Nephron (organoid): ENCODE data around the gene SH2B3.
"Not testable (repeated sequence)": the region's sequence is repeated elsewhere in the genome, so short reads cannot be mapped to it uniquely, and the experiment has no call there.

ENCODE experiments used
- H3K27ac Mint-ChIP-seq, 3 experiments: 2 replicates each; pipeline ENCODE4 v1.8.0; 2020; ENCODE audit warnings: mixed read lengths in 3 of 3, mild to moderate bottlenecking in 2 of 3, moderate library complexity in 1 of 3
- H3K27me3 Mint-ChIP-seq: 2 replicates; pipeline ENCODE4 v1.8.0; 2021; ENCODE audit warnings: low read depth, mild to moderate bottlenecking, moderate library complexity, mixed read lengths
- H3K36me3 Mint-ChIP-seq: 2 replicates; pipeline ENCODE4 v1.8.0; 2020; ENCODE audit warnings: low read depth, mixed read lengths
- H3K4me1 Mint-ChIP-seq: 2 replicates; pipeline ENCODE4 v1.8.0; 2020; ENCODE audit warnings: mixed read lengths
- H3K4me3 Mint-ChIP-seq, 3 experiments: 2 replicates each; pipeline ENCODE4 v1.8.0; 2020; ENCODE audit warnings: mild to moderate bottlenecking in 3 of 3, mixed read lengths in 3 of 3, moderate library complexity in 2 of 3
- H3K9me3 Mint-ChIP-seq: 2 replicates; pipeline ENCODE4 v1.8.0; 2020; ENCODE audit warnings: mixed read lengths
- TF ChIP-seq, protein P1 (sequence below), 3 experiments: fragments of 200-600 bp; sonication (generic); IDR thresholded peaks; one replicate each; pipeline ENCODE4 v1.5.0; 2021; ENCODE audit warnings: antibody characterized with exemption in 3 of 3; ENCODE audit not compliant: unreplicated experiment in 3 of 3

Gene SH2B3

DNA sequence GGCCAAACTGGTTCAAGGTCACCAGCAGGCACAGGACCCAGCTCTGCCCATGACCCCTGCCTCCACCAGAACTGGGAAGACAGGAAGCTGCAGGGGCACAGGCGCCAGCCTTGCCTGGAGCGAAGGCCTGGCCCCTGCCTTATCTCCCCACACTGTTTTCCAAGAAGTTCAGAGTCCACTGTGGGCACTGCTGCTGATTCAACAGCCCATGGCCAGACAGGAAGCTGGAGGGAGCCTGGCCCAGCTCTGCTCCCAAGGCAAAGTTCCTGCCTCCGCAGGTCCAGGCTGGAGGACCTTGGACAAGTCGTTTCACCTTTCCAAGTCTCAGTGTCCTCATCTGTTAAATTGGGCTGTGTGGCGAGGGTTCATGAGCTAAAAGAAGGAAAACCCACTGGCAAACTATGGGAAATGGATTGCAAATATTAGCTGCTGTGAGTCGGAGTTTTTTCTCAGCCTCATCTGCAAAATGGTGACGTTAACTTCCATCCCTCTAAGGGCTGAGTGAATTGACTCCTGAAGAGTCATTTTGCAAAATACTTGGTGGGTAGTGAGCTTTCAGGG is 38.0 kb upstream of the SH2B3 start:
- Mint-ChIP-seq H3K4me1 (peaks cover 11% of the 10 kb centered on the region), H3K4me3 (peak overlapping the region; percentile 87 to 89 (median 89)), H3K9me3 (no peaks in the 10 kb centered on the region), H3K27me3 (peaks cover 4% of the 10 kb centered on the region), H3K36me3 (peaks cover 17% of the 10 kb centered on the region), H3K27ac (peak overlapping the region in 2 of 3 experiments; percentile 57 to 70)
- TF ChIP-seq, protein P1, sequence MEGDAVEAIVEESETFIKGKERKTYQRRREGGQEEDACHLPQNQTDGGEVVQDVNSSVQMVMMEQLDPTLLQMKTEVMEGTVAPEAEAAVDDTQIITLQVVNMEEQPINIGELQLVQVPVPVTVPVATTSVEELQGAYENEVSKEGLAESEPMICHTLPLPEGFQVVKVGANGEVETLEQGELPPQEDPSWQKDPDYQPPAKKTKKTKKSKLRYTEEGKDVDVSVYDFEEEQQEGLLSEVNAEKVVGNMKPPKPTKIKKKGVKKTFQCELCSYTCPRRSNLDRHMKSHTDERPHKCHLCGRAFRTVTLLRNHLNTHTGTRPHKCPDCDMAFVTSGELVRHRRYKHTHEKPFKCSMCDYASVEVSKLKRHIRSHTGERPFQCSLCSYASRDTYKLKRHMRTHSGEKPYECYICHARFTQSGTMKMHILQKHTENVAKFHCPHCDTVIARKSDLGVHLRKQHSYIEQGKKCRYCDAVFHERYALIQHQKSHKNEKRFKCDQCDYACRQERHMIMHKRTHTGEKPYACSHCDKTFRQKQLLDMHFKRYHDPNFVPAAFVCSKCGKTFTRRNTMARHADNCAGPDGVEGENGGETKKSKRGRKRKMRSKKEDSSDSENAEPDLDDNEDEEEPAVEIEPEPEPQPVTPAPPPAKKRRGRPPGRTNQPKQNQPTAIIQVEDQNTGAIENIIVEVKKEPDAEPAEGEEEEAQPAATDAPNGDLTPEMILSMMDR (IDR thresholded peaks at IDR 0.05; ENCODE audit: unreplicated experiment in 3 of 3), result no peak

DNA sequence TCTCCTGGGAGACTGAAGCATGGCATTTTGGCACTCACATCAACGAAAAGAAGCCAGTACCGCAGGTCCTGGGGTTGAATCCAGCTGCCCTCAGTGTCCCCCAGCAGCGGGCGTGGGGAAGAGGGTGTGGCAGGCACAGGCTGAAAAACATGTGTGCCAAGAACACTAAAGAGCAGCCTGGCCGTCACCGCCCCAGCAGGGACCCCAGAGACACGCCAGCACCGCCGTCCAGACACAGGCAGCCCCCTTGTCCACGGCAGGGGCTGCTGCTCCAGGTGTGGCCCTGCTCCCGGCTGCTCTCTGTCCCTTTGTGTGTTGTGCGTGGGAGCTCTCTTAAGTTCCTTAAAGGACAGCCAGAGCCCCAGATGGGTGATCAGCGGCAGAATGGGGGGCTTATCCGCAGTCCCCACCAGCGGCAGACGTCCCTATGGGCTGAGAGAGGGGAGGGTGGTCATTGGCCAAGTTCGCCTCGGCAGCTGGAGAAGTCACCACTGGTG is 37.4 kb upstream of the SH2B3 start:
- no peaks in the 10 kb centered on the region for H3K9me3 Mint-ChIP-seq
- peak overlapping the region; percentile 87 to 89 (median 89) for H3K4me3 Mint-ChIP-seq
- H3K27ac Mint-ChIP-seq, result peak overlapping the region in 2 of 3 experiments; percentile 57 to 70
- H3K36me3 Mint-ChIP-seq, result peaks cover 17% of the 10 kb centered on the region
- H3K4me1 Mint-ChIP-seq, result peaks cover 11% of the 10 kb centered on the region
- TF ChIP-seq, protein P1 (IDR thresholded peaks at IDR 0.05; ENCODE audit: unreplicated experiment in 3 of 3), result no peak
- H3K27me3 Mint-ChIP-seq, result peaks cover 4% of the 10 kb centered on the region

DNA sequence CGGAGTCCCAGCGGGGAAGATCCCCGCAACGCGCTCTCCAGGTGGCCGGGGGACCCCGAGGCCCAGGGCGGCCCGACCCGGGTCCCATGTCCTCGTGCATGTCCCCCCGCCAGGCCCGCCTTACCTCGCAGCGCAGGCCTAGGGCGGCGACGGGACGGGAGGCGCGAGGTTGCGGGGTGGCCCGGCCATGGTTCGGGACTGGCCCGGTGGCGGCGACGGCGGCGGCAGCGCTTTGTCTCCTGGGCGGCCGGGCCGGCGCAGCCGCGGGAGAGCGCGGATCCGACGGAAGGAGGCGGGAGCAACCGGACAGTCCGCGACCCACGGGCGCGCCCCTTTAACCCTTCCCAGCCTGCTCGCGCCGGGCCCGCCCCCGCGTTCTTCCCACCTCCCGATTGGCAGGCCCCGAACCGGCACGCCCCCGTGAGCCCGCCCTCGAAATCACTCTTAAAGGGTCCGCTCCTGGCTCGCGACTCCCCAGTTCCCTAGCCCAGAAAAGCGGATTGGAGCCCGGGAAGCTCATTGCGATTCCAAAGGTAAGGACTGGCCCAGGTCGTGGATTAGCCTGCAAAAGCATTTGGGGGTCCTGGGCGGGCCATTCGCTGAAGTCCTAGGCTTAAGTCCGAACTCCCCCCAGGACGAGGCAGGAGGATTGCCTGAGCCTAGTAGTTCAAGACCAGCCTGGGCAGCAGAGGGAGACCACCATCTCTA is 36.8 kb upstream of the SH2B3 start, which contains the start of gene PHETA1:
PHETA1 (minus strand) TSS at position 308 of the 708 bp plus-strand sequence. CDS start 5,668 bp downstream, outside the sequence.
- TF ChIP-seq, protein P1 (IDR thresholded peaks at IDR 0.05; ENCODE audit: unreplicated experiment in 3 of 3), result no peak
- Mint-ChIP-seq H3K9me3 (no peaks in the 10 kb centered on the region), H3K27ac (peak within 1 kb of the TSS in 2 of 3 experiments; percentile 57 to 70), H3K4me1 (peaks cover 11% of the 10 kb centered on the region), H3K27me3 (peaks cover 4% of the 10 kb centered on the region), H3K4me3 (peak within 1 kb of the TSS; percentile 89 to 93 (median 90)), H3K36me3 (peaks cover 17% of the 10 kb centered on the region)

DNA sequence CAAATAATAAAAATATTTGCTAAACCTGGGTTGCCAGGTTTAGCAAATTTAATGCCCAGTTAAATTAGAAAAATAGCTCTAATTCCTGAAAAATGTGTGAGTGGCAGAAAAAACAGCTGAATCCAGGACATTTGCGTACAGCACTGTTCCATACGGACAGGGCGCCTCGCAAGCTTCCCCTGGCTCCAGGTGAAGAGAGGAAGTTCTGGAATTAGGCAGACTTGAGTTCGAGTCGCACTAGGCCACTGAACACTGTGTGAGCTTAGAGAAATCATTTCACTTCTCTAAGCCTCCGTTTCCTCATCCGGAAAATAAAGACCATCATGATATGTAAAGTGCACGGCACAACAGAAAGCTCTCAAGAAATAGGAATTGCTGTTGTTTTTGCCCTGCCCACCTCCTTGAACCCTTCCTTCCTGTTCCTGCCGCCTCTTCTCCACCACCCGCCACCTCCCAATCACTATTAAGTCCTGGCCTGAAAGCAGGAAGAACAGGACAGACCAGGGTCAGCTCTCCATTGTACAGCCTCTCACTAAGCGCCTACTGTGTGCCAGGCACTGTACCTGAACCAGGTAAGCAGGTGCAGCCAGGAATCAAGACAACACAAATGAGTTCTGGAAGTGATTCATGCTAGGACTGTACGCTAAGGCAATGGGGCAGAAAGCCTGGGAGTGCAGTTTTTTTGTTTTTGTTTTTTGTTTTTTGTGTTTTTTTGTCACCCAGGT is 36.1 kb upstream of the SH2B3 start:
- H3K9me3 Mint-ChIP-seq, result no peaks in the 10 kb centered on the region
- H3K4me1 Mint-ChIP-seq, result peaks cover 11% of the 10 kb centered on the region
- peak overlapping the region; percentile 89 to 93 (median 90) for H3K4me3 Mint-ChIP-seq
- H3K36me3 Mint-ChIP-seq, result peaks cover 17% of the 10 kb centered on the region
- H3K27me3 Mint-ChIP-seq, result peaks cover 4% of the 10 kb centered on the region
- H3K27ac Mint-ChIP-seq, result no peak overlapping the region
- TF ChIP-seq, protein P1 (IDR thresholded peaks at IDR 0.05; ENCODE audit: unreplicated experiment in 3 of 3), result no peak

DNA sequence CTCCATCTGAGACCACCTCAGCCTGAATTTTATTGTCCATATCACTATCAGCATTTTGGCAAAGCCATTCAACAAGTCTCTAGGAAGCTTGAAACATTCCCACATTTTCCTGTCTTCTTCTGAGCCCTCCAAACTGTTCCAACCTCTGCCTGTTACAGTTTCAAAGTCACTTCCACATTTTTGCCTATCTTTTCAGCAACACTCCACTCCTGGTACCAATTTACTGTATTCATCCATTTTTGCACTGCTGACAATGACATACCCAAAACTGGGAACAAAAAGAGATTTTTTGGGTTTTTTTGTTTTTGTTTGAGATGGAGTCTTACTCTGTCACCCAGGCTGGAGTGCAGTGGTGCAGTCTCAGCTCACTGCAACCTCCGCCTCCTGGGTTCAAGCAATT is 32.5 kb upstream of the SH2B3 start:
- not testable (repeated sequence) for H3K9me3 Mint-ChIP-seq, H3K36me3 Mint-ChIP-seq

DNA sequence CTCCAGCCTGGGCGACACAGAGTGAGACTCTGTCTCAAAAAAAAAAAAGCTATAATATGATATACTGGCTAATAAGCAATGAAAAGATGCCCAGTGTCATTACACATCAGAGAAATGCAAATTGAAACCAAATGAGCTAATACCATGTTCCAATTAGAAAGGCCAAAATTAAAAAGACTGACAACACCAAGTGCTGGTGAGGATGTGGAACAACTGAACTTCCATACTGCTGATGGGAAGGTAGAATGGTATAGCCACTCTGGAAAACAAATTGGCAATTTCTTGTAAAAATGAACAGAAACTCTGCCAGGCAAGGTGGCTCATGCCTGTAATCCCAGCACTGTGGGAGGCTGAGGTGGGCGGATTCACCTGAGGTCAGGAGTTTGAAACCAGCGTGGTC is 28.3 kb upstream of the SH2B3 start:
- Mint-ChIP-seq H3K9me3 (peaks cover 3% of the 10 kb centered on the region), H3K27ac (no peak overlapping the region), H3K4me3 (no peak overlapping the region), H3K27me3 (no peaks in the 10 kb centered on the region), H3K4me1 (no peaks in the 10 kb centered on the region), H3K36me3 (no peaks in the 10 kb centered on the region)
- TF ChIP-seq, protein P1 (IDR thresholded peaks at IDR 0.05; ENCODE audit: unreplicated experiment in 3 of 3), result no peak

More for the DNA sequence above, 32.5 kb upstream of the SH2B3 start:
- H3K27me3 Mint-ChIP-seq, H3K4me1 Mint-ChIP-seq, H3K27ac Mint-ChIP-seq: not testable (repeated sequence)
- H3K4me3 Mint-ChIP-seq, result peak overlapping the region in 1 of 3 experiments; percentile 32
